ENCODE measurements around the gene SH3BGR.
"Not testable (repeated sequence)": the region's sequence is repeated elsewhere in the genome, so short reads cannot be mapped to it uniquely, and the experiment has no call there.

Gene SH3BGR

GRCh38 chr21:39538453-39539042 is 86.8 kb downstream of the SH3BGR start:
- H3K9me3 Mint-ChIP-seq, result no peaks in the 10 kb centered on the region
- no peak overlapping the region for H3K4me3 Mint-ChIP-seq
- H3K27ac Mint-ChIP-seq, result no peak overlapping the region
- no peaks in the 10 kb centered on the region for H3K36me3 Mint-ChIP-seq (ENCODE audit: low read depth)
- H3K4me1 Mint-ChIP-seq (ENCODE audit: low read depth), result no peaks in the 10 kb centered on the region
- H3K27me3 Mint-ChIP-seq, result peaks cover 3% of the 10 kb centered on the region

GRCh38 chr21:39540367-39540766 is 88.6 kb downstream of the SH3BGR start:
- not testable (repeated sequence) for H3K27me3 Mint-ChIP-seq; H3K4me1 Mint-ChIP-seq (ENCODE audit: low read depth); H3K27ac Mint-ChIP-seq; H3K36me3 Mint-ChIP-seq (ENCODE audit: low read depth); H3K9me3 Mint-ChIP-seq; H3K4me3 Mint-ChIP-seq

- H3K27me3 Mint-ChIP-seq, result no peaks in the 10 kb centered on the region
- H3K4me1 Mint-ChIP-seq (ENCODE audit: low read depth), result no peaks in the 10 kb centered on the region
- H3K9me3 Mint-ChIP-seq, result no peaks in the 10 kb centered on the region
- H3K36me3 Mint-ChIP-seq (ENCODE audit: low read depth), result no peaks in the 10 kb centered on the region
- no peak overlapping the region for H3K4me3 Mint-ChIP-seq
- no peak overlapping the region for H3K27ac Mint-ChIP-seq
These were observed 91.0 kb downstream of the SH3BGR start for GRCh38 chr21:39542736-39543135.

GRCh38 chr21:39546522-39546921 is 94.8 kb downstream of the SH3BGR start:
- no peaks in the 10 kb centered on the region for H3K4me1 Mint-ChIP-seq (ENCODE audit: low read depth)
- peaks cover 6% of the 10 kb centered on the region for H3K27me3 Mint-ChIP-seq
- no peak overlapping the region for H3K4me3 Mint-ChIP-seq
- H3K9me3 Mint-ChIP-seq, result no peaks in the 10 kb centered on the region
- no peak overlapping the region for H3K27ac Mint-ChIP-seq
- H3K36me3 Mint-ChIP-seq (ENCODE audit: low read depth), result no peaks in the 10 kb centered on the region

DNA sequence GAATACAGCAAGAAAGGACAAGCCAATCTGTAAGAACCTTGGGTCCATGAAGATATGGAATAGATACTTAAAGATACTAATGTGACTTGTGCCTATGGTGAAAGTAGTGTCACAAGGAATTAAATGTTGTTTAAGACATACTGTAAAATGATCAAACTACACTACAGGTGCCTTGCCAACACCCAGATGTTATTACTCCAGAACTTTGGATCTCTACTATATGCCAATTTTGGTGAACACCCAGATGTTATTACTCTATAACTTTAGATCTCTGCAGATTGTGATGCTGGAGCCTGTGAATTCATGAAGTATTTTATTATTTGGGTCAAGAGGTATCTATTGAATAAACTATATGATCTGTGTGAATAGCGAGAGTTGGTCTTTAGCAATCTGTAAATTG is 101.1 kb downstream of the SH3BGR start:
- H3K4me3 Mint-ChIP-seq, result no peak overlapping the region
- no peaks in the 10 kb centered on the region for H3K36me3 Mint-ChIP-seq (ENCODE audit: low read depth)
- no peaks in the 10 kb centered on the region for H3K9me3 Mint-ChIP-seq
- peaks cover 13% of the 10 kb centered on the region for H3K27me3 Mint-ChIP-seq
- H3K27ac Mint-ChIP-seq, result no peak overlapping the region
- H3K4me1 Mint-ChIP-seq (ENCODE audit: low read depth), result no peaks in the 10 kb centered on the region

GRCh38 chr21:39553331-39553730 is 101.6 kb downstream of the SH3BGR start:
- Mint-ChIP-seq H3K4me3 (no peak overlapping the region), H3K4me1 (ENCODE audit: low read depth) (no peaks in the 10 kb centered on the region), H3K9me3 (no peaks in the 10 kb centered on the region), H3K27ac (no peak overlapping the region), H3K27me3 (peaks cover 13% of the 10 kb centered on the region), H3K36me3 (ENCODE audit: low read depth) (no peaks in the 10 kb centered on the region)

- H3K4me3 Mint-ChIP-seq, result no peak overlapping the region
- no peaks in the 10 kb centered on the region for H3K36me3 Mint-ChIP-seq (ENCODE audit: low read depth)
- H3K4me1 Mint-ChIP-seq (ENCODE audit: low read depth), result no peaks in the 10 kb centered on the region
- no peaks in the 10 kb centered on the region for H3K9me3 Mint-ChIP-seq
- peaks cover 8% of the 10 kb centered on the region for H3K27me3 Mint-ChIP-seq
- no peak overlapping the region for H3K27ac Mint-ChIP-seq
These were observed 104.3 kb downstream of the SH3BGR start for GRCh38 chr21:39555911-39556590.

GRCh38 chr21:39559511-39559910 is 107.7 kb downstream of the SH3BGR start:
- H3K4me3 Mint-ChIP-seq, result no peak overlapping the region
- H3K4me1 Mint-ChIP-seq (ENCODE audit: low read depth), result no peaks in the 10 kb centered on the region
- no peak overlapping the region for H3K27ac Mint-ChIP-seq
- H3K9me3 Mint-ChIP-seq, result no peaks in the 10 kb centered on the region
- no peaks in the 10 kb centered on the region for H3K27me3 Mint-ChIP-seq
- H3K36me3 Mint-ChIP-seq (ENCODE audit: low read depth), result no peaks in the 10 kb centered on the region

DNA sequence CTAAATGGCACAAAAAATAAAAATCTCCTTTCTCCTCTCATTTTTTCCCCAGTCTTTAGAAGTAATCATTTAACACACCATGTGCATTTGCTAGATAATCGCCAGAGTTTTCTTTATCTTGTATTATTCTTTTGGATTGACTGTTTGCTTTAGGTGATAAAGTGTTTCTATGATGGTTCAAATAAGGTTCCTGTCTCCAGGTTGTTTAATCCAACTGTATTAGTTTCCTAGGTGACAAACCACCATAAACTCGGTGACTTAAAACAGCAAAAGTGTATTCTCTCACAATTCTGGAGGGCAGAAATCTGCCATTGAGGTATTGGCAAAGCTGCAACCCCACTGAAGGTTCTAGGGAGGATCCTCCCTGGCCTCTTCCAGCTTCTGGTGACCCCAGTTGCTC is 109.4 kb downstream of the SH3BGR start:
- Mint-ChIP-seq H3K9me3 (no peaks in the 10 kb centered on the region), H3K36me3 (ENCODE audit: low read depth) (no peaks in the 10 kb centered on the region), H3K4me3 (no peak overlapping the region), H3K27me3 (no peaks in the 10 kb centered on the region), H3K27ac (no peak overlapping the region), H3K4me1 (ENCODE audit: low read depth) (no peaks in the 10 kb centered on the region)

DNA sequence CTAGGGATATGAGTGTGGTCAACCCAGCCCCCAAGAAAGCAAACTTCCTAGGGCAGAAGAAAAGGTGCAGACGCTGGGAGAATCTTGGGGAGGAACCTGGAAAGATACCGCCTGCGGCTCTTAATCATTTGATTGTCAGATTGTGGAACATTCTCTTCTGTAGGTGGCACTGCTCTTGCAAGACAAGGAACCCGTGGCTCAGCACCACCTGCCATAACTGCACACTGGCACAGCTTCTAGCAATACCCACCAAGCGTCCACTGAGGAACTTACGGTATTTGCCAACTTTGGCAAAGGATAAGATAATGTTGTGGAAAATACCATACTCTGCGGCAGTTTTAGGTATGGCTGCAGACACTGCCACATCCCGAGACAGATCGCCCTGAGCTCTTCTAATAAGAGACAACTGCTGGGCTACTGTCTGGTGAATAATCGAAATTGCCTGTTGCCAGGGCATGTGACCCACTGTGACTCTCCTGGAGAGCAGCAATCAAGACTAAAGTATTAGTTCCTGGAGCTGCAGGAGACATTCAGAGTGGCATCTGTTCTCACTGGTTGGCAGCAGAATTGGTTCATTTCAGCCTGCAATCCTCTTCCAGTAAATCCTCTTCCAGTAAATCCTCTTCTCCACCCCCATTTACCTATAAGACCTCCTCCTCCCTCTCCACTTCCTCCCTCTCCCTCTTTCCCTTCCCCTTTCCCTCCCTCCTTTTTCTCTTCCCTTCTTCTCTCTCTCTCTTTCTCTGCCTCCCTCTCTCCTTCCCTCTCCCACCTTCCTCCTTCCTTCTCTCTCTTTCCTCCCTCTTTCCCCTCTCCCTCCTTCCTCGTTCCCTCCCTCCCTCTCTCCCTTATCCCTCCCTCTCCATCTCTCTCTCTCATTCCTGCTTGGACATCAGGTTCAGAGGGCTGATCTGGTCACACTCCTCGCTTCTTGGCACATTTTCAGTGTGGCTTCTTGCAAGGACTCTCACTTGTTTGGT is 111.3 kb downstream of the SH3BGR start:
- Mint-ChIP-seq H3K27me3 (no peaks in the 10 kb centered on the region), H3K4me1 (ENCODE audit: low read depth) (no peaks in the 10 kb centered on the region), H3K4me3 (no peak overlapping the region), H3K27ac (no peak overlapping the region), H3K9me3 (no peaks in the 10 kb centered on the region), H3K36me3 (ENCODE audit: low read depth) (no peaks in the 10 kb centered on the region)

DNA sequence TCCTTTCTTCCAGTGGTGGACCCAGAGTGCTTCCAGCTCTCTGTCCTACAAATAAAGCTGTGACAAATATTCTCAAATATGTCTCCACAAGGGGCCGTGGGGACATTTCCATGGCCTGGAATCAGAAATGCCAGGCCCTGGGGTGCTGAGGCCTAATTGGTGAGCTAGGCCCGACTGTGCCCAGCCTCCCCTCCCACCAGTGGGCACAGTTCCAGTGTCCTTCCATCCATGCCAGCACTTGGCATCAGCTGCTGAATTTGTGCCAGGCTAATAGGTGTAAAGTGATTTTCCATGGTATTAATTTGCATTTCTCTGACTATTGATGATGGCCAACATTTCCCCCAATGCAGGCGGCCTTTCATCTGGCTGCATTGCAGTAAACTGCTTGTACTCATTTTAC is 112.4 kb downstream of the SH3BGR start:
- H3K27me3 Mint-ChIP-seq, result no peaks in the 10 kb centered on the region
- H3K4me3 Mint-ChIP-seq, result no peak overlapping the region
- no peaks in the 10 kb centered on the region for H3K4me1 Mint-ChIP-seq (ENCODE audit: low read depth)
- H3K27ac Mint-ChIP-seq, result no peak overlapping the region
- H3K36me3 Mint-ChIP-seq (ENCODE audit: low read depth), result no peaks in the 10 kb centered on the region
- H3K9me3 Mint-ChIP-seq, result no peaks in the 10 kb centered on the region

Measured in stimulated activated naive CD8-positive, alpha-beta T cell treated with anti-CD3 and anti-CD28 coated beads, Interleukin-15, Interleukin-2, amounts not matched to agents 100 ng/mL and 50 ng/mL, for 24 hours (primary cell).